ENCODE results near the gene CEP104. TPM values are rescaled to one million over a fixed set of nuclear protein-coding genes. Genes with fewer than 3 reads are reported as not detected.

The CEP104 gene
- total RNA-seq, 1 experiment from 2014 or later: 44.1 TPM

DNA sequence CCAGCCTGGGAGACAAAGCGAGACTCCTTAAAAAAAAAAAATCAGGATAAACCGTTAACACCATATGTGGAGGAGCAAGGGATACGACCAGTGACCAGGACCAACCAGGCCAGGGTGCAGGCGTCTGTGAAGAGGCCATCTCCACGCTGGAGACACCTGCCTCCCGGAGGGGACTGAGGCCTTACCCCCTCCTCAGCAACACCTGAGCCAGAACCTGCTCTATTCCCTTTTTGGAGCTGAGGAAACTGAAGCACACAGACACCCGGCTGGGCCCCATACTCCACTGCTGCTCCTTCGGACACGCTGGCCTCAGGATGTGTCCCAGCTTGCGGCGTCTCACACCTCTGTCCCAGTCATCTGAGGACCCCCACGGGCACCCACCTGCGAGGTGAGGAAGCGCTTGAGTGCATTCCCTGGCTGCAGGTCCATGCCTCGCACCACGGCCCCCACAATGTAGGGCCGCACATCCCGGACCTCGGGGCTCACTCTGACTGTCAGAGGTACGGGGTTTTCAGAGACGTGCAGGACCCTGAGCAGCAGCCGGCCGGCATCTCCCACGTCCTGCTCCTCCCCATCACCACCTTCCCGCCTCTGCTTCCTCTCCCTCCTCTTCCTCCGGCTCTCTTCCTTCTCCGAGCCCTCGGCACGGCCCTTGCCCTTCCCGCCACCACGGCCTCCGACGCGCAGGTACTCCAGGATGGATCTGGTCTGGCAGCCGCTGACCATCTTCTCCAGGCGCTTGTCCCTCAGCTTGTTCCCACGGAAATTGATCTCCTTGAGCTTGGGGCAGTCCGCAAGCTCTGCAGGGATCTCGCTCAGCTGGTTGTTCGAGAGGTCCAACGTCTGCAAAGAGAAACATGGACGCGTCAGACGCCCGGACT lies 70.3 kb downstream of the CEP104 start:
- Histone ChIP-seq H3K9me2 (ENCODE audit: insufficient read depth) (no peaks in the 10 kb centered on the region), H3K9me3 (ENCODE audit: control insufficient read depth in 1 of 2, insufficient read depth in 1 of 2, low read depth in 1 of 2, low read length in 2 of 2) (no peaks in the 10 kb centered on the region), H4K20me1 (ENCODE audit: insufficient read depth) (no peaks in the 10 kb centered on the region), H3K4me1 (ENCODE audit: control insufficient read depth in 1 of 2, insufficient read depth in 2 of 2, low read length in 2 of 2) (no peaks in the 10 kb centered on the region), H3K27me3 (ENCODE audit: insufficient read depth, low read length) (no peaks in the 10 kb centered on the region), H3K4me3 (replicated peaks in 1 of 2; ENCODE audit: low read depth in 1 of 2, low read length in 2 of 2) (no peak overlapping the region), H3K79me2 (ENCODE audit: insufficient read depth, low read length) (peaks cover 38% of the 10 kb centered on the region), H2AFZ (ENCODE audit: low read depth, low read length, poor library complexity, severe bottlenecking) (no peak overlapping the region), H3K9ac (ENCODE audit: low read length) (no peak overlapping the region), H3K27ac (ENCODE audit: low read depth, low read length) (no peak overlapping the region), H3K36me3 (ENCODE audit: control insufficient read depth in 1 of 2, insufficient read depth in 2 of 2, low read length in 2 of 2) (peaks cover 16 to 24% of the 10 kb centered on the region in 2 experiments; a peak in 3 of 4 replicates), H3K4me2 (ENCODE audit: low read length) (no peak overlapping the region)
- intact Hi-C loops (cut with micrococcal nuclease): no loop called here
- POLR2A ChIA-PET: no interaction called here
- no peak for ATAC-seq
- CTCF ChIA-PET: no interaction called here
- no peak for DNase-seq (ENCODE audit: low read depth, low spot score)
- TF ChIP-seq SRF (IDR thresholded peaks at IDR 0.05; ENCODE audit: low read depth): no peak
- TF ChIP-seq RAD21 (IDR thresholded peaks at IDR 0.05; ENCODE audit: low read depth): no peak
- no peak for TF ChIP-seq FOSL1 (IDR thresholded peaks at IDR 0.05; ENCODE audit: low read depth)
- no peak for TF ChIP-seq ZFX (IDR thresholded peaks at IDR 0.05)
- no peak for TF ChIP-seq SIN3A (IDR thresholded peaks at IDR 0.05; ENCODE audit: low read depth)
- TF ChIP-seq TCF7L2 (IDR thresholded peaks at IDR 0.05; ENCODE audit: borderline replicate concordance, extremely low read depth, insufficient read depth, insufficient read length): no peak
- TF ChIP-seq SP1 (IDR thresholded peaks at IDR 0.05; ENCODE audit: low read depth): no peak
- no peak for TF ChIP-seq POLR2A (IDR thresholded peaks at IDR 0.05; ENCODE audit: borderline replicate concordance, extremely low read depth, insufficient read depth, insufficient read length)
- no peak for TF ChIP-seq YY1 (IDR thresholded peaks at IDR 0.05; ENCODE audit: extremely low read depth, insufficient replicate concordance, low read depth, low read length)
- TF ChIP-seq, protein P1, sequence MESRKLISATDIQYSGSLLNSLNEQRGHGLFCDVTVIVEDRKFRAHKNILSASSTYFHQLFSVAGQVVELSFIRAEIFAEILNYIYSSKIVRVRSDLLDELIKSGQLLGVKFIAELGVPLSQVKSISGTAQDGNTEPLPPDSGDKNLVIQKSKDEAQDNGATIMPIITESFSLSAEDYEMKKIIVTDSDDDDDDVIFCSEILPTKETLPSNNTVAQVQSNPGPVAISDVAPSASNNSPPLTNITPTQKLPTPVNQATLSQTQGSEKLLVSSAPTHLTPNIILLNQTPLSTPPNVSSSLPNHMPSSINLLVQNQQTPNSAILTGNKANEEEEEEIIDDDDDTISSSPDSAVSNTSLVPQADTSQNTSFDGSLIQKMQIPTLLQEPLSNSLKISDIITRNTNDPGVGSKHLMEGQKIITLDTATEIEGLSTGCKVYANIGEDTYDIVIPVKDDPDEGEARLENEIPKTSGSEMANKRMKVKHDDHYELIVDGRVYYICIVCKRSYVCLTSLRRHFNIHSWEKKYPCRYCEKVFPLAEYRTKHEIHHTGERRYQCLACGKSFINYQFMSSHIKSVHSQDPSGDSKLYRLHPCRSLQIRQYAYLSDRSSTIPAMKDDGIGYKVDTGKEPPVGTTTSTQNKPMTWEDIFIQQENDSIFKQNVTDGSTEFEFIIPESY (IDR thresholded peaks at IDR 0.05; ENCODE audit: extremely low read depth, insufficient replicate concordance, low read length): no peak
- TF ChIP-seq CBX3 (IDR thresholded peaks at IDR 0.05; ENCODE audit: low read depth): no peak
- TF ChIP-seq JUND (IDR thresholded peaks at IDR 0.05): no peak
- TF ChIP-seq EZH2phosphoT487 (IDR thresholded peaks at IDR 0.05; ENCODE audit: borderline replicate concordance): no peak
- TF ChIP-seq, protein P2, sequence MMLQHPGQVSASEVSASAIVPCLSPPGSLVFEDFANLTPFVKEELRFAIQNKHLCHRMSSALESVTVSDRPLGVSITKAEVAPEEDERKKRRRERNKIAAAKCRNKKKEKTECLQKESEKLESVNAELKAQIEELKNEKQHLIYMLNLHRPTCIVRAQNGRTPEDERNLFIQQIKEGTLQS (IDR thresholded peaks at IDR 0.05): no peak
- no peak for TF ChIP-seq ZNF274 (IDR thresholded peaks at IDR 0.05; ENCODE audit: low read depth, low read length)
- no TSS peak for BruUV-seq (replicated peaks)
- RAD21 ChIA-PET (ENCODE audit: low non-redundant PET in 1 of 2, low total read pairs in 2 of 2, uncharacterized antibody in 2 of 2, unreplicated experiment in 2 of 2): interaction anchor here in 1 of 2 experiments (0.7 kb wide), 1 partner anchor 1499 kb away, joined by 3 read pairs; no protein-coding TSS in a partner anchor

All from HCT116 (cell line).